Activated CD8-positive, alpha-beta memory T cell treated with anti-CD3 and anti-CD28 coated beads, Interleukin-2, amount 50 U/mL, for 4 hours (primary cell): ENCODE results near the gene GNPDA2.
"Not testable (repeated sequence)": the region's sequence is repeated elsewhere in the genome, so short reads cannot be mapped to it uniquely, and the experiment has no call there.

Experiments used
- DNase-seq: peaks from one replicate; pipeline ENCODE4 v3.0.0-alpha.2; 2020

The GNPDA2 gene

GRCh38 chr4:44726038-44726871 lies at the start of gene GNPDA2:
TSS of gene GNPDA2 (minus strand) at chr4:44726556. CDS start at chr4:44722207, 4,349 bp downstream.
- peak; percentile 78 for DNase-seq

GRCh38 chr4:44772340-44772739 lies 46.0 kb upstream of the GNPDA2 start:
- DNase-seq = no peak

- no peak for DNase-seq
Measured at GRCh38 chr4:44771789-44772188, 45.4 kb upstream of the GNPDA2 start.

- no peak for DNase-seq
Measured at GRCh38 chr4:44766453-44766852, 40.1 kb upstream of the GNPDA2 start.

- no peak for DNase-seq
Measured at GRCh38 chr4:44765116-44765515, 38.8 kb upstream of the GNPDA2 start.

GRCh38 chr4:44761306-44761705 lies 35.0 kb upstream of the GNPDA2 start:
- no peak for DNase-seq

GRCh38 chr4:44760142-44760898 lies 34.0 kb upstream of the GNPDA2 start:
- DNase-seq = no peak

- DNase-seq = no peak
Measured at GRCh38 chr4:44756559-44756958, 30.2 kb upstream of the GNPDA2 start.

- no peak for DNase-seq
Measured at GRCh38 chr4:44740201-44740600, 13.8 kb upstream of the GNPDA2 start.

GRCh38 chr4:44738615-44739014 lies 12.3 kb upstream of the GNPDA2 start:
- no peak for DNase-seq

GRCh38 chr4:44736900-44737299 lies 10.5 kb upstream of the GNPDA2 start:
- DNase-seq = no peak

GRCh38 chr4:44728694-44729093 lies 2.3 kb upstream of the GNPDA2 start:
- not testable (repeated sequence) for DNase-seq

- DNase-seq = no peak
Measured at GRCh38 chr4:44727471-44727870, 1.1 kb upstream of the GNPDA2 start.

GRCh38 chr4:44725726-44726037 lies 674 bp downstream of the GNPDA2 start:
- no peak for DNase-seq

- no peak for DNase-seq
Measured at GRCh38 chr4:44725166-44725565, 1.2 kb downstream of the GNPDA2 start.

- no peak for DNase-seq
Measured at GRCh38 chr4:44722001-44722400, 4.4 kb downstream of the GNPDA2 start.

GRCh38 chr4:44720371-44720770 lies 6.0 kb downstream of the GNPDA2 start:
- no peak for DNase-seq

GRCh38 chr4:44716597-44716996 lies 9.8 kb downstream of the GNPDA2 start:
- no peak for DNase-seq

GRCh38 chr4:44713125-44713524 lies 13.2 kb downstream of the GNPDA2 start:
- DNase-seq = no peak

GRCh38 chr4:44704673-44705072 lies 21.7 kb downstream of the GNPDA2 start:
- no peak for DNase-seq

GRCh38 chr4:44701037-44701436 lies 25.3 kb downstream of the GNPDA2 start:
- DNase-seq = no peak

GRCh38 chr4:44700427-44700826 lies 25.9 kb downstream of the GNPDA2 start:
- DNase-seq = no peak

GRCh38 chr4:44684648-44685047 lies 41.7 kb downstream of the GNPDA2 start:
- no peak for DNase-seq

- DNase-seq = no peak
Measured at GRCh38 chr4:44679060-44679459, 47.3 kb downstream of the GNPDA2 start.
